ENCODE results near the gene ALMS1. TPM values are rescaled to one million over a fixed set of nuclear protein-coding genes. Genes with fewer than 3 reads are reported as not detected.
A peak's percentile ranks its signal among the peaks of the same experiment; 100 is the strongest.
"Not testable (repeated sequence)": the region's sequence is repeated elsewhere in the genome, so short reads cannot be mapped to it uniquely, and the experiment has no call there.

Gene ALMS1
- total RNA-seq, 2 experiments from 2014 or later = 35.5 to 57.8 TPM

DNA sequence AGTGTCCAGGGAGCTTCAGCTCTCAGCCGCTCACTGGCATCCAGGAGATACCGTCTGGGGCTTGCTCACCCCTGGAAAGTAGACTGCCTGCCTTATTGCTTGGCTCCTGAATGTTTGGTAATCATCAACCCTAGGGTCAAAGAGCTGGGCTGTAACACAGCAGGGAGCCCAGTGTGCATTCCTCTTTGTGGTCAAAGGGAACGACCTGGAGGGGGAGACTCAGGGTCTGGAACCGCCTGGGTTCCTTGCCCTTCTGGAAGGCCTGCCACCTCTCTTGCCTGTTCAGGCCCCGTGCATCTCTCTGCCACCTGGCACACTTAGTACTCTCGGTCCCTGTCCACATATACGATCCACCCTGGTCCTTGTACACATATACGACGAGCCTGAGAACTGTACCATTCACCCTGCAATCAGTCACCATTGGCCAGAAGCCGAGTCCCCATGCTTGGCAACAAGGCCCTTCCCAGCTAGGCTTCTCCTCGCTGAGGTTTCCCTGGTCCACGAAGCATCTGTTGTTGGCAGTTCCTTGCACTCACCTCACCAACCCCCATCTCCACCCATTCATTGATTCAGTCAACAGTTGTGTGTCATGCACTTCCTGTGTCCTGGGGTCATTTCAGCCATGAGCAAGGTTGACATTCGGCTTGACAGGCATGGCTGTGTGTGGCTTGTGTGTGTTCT, 256.8 kb downstream of the ALMS1 start, which contains the start of gene NAT8:
TSS of gene NAT8 (minus strand) at position 85 of the 681 bp plus-strand sequence. CDS start 794 bp downstream, outside the sequence.
- no peak within 1 kb of the TSS for H2AFZ ChIP-seq (ENCODE audit: low read length)
- intact Hi-C loops (cut with micrococcal nuclease; ENCODE audit: unreplicated experiment) = no loop called here
- CTCF ChIA-PET (ENCODE audit: unreplicated experiment) = no interaction called here

GRCh38 chr2:73647690-73648089, 262.1 kb downstream of the ALMS1 start:
- H3K79me2 ChIP-seq (ENCODE audit: insufficient read depth, low read depth, low read length); H3K4me2 ChIP-seq (ENCODE audit: low read length); H2AFZ ChIP-seq (ENCODE audit: low read length); H3K4me1 ChIP-seq (ENCODE audit: insufficient read depth, low read length, poor library complexity, severe bottlenecking); H3K27ac ChIP-seq (ENCODE audit: low read depth, low read length, poor library complexity, severe bottlenecking); H3K9me3 ChIP-seq (ENCODE audit: low read length); BruUV-seq (replicated peaks); intact Hi-C loops (cut with micrococcal nuclease; ENCODE audit: unreplicated experiment); H3K4me3 ChIP-seq (ENCODE audit: low read depth, low read length, poor library complexity, severe bottlenecking); H4K20me1 ChIP-seq (ENCODE audit: insufficient read depth, low read length); CTCF ChIA-PET (ENCODE audit: unreplicated experiment); POLR2A ChIA-PET; H3K36me3 ChIP-seq (ENCODE audit: insufficient read depth, low read length); DNase-seq (ENCODE audit: low spot score); H3K9me2 ChIP-seq (ENCODE audit: insufficient read depth, low read length): not testable (repeated sequence)
- TF ChIP-seq, protein P1, sequence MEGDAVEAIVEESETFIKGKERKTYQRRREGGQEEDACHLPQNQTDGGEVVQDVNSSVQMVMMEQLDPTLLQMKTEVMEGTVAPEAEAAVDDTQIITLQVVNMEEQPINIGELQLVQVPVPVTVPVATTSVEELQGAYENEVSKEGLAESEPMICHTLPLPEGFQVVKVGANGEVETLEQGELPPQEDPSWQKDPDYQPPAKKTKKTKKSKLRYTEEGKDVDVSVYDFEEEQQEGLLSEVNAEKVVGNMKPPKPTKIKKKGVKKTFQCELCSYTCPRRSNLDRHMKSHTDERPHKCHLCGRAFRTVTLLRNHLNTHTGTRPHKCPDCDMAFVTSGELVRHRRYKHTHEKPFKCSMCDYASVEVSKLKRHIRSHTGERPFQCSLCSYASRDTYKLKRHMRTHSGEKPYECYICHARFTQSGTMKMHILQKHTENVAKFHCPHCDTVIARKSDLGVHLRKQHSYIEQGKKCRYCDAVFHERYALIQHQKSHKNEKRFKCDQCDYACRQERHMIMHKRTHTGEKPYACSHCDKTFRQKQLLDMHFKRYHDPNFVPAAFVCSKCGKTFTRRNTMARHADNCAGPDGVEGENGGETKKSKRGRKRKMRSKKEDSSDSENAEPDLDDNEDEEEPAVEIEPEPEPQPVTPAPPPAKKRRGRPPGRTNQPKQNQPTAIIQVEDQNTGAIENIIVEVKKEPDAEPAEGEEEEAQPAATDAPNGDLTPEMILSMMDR (conservative IDR thresholded peaks at IDR 0.05; ENCODE audit: low read length) = 0 out of 2 replicates have a peak, but pooled peaks have one; percentile 14

More for the DNA sequence above, 256.8 kb downstream of the ALMS1 start, which contains the start of gene NAT8:
- POLR2A ChIA-PET = no interaction called here
- Histone ChIP-seq H3K79me2 (ENCODE audit: insufficient read depth, low read depth, low read length) (no peaks in the 10 kb centered on the region), H3K4me3 (ENCODE audit: low read depth, low read length, poor library complexity, severe bottlenecking) (no peak within 1 kb of the TSS), H3K9me2 (ENCODE audit: insufficient read depth, low read length) (no peaks in the 10 kb centered on the region), H3K4me2 (ENCODE audit: low read length) (no peak within 1 kb of the TSS), H4K20me1 (ENCODE audit: insufficient read depth, low read length) (no peaks in the 10 kb centered on the region), H3K36me3 (ENCODE audit: insufficient read depth, low read length) (no peaks in the 10 kb centered on the region), H3K4me1 (ENCODE audit: insufficient read depth, low read length, poor library complexity, severe bottlenecking) (no peaks in the 10 kb centered on the region), H3K27ac (ENCODE audit: low read depth, low read length, poor library complexity, severe bottlenecking) (no peak within 1 kb of the TSS), H3K9me3 (ENCODE audit: low read length) (no peaks in the 10 kb centered on the region; the same call in 1 of the 2 replicates)
- BruUV-seq (replicated peaks) = no TSS peak
- TF ChIP-seq EZH2phosphoT487 (IDR thresholded peaks at IDR 0.05; ENCODE audit: borderline replicate concordance, low read depth, low read length) = no peak
- TF ChIP-seq, protein P1 (conservative IDR thresholded peaks at IDR 0.05; ENCODE audit: low read length) = no peak
- DNase-seq (ENCODE audit: low spot score) = no peak

GRCh38 chr2:73651591-73652230, 266.1 kb downstream of the ALMS1 start:
- Histone ChIP-seq H3K79me2 (ENCODE audit: insufficient read depth, low read depth, low read length) (no peaks in the 10 kb centered on the region), H3K36me3 (ENCODE audit: insufficient read depth, low read length) (no peaks in the 10 kb centered on the region), H4K20me1 (ENCODE audit: insufficient read depth, low read length) (no peaks in the 10 kb centered on the region), H3K9me3 (ENCODE audit: low read length) (no peaks in the 10 kb centered on the region), H3K4me2 (ENCODE audit: low read length) (no peak overlapping the region), H3K4me1 (ENCODE audit: insufficient read depth, low read length, poor library complexity, severe bottlenecking) (no peaks in the 10 kb centered on the region), H3K9me2 (ENCODE audit: insufficient read depth, low read length) (no peaks in the 10 kb centered on the region), H2AFZ (ENCODE audit: low read length) (no peak overlapping the region), H3K4me3 (ENCODE audit: low read depth, low read length, poor library complexity, severe bottlenecking) (no peak overlapping the region), H3K27ac (ENCODE audit: low read depth, low read length, poor library complexity, severe bottlenecking) (no peak overlapping the region)
- POLR2A ChIA-PET = no interaction called here
- no peak for DNase-seq (ENCODE audit: low spot score)
- TF ChIP-seq EZH2phosphoT487 (IDR thresholded peaks at IDR 0.05; ENCODE audit: borderline replicate concordance, low read depth, low read length) = no peak
- TF ChIP-seq, protein P1 (conservative IDR thresholded peaks at IDR 0.05; ENCODE audit: low read length) = no peak
- CTCF ChIA-PET (ENCODE audit: unreplicated experiment) = no interaction called here
- intact Hi-C loops (cut with micrococcal nuclease; ENCODE audit: unreplicated experiment) = no loop called here
- BruUV-seq (replicated peaks) = no TSS peak
